ENCODE data around the gene SLC45A1.

Gene SLC45A1

DNA sequence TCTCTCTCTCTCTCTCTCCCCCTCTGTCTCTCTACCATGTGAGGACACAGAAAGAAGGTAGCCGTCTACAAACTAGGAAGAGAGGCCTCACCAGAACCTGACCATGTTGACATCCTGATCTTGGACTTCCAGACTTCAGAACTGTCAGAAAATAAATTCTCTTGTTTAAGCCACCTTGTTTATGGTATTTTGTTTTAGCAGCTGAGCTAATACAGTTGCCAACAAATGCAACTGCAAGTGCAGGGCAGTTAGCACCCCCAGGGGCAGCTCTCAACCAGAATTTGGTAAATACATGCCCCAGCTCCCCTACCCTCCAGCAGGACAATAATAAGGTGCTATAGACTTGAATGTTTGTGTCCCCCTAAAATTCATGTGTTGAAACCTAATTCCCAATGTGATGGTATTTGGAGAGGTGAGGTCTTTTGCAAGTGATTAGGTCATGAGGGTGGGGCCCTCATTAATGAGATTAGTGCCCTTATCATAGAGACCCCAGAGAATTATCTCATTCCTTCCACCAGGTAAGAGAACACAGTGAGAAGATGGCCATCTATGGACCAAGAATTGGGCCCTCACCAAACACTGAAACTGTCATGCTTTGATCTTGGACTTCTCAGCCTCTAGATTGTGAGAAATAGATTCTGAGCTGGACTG lies 6.7 kb upstream of the SLC45A1 start:
- DNase-seq = no peak

DNA sequence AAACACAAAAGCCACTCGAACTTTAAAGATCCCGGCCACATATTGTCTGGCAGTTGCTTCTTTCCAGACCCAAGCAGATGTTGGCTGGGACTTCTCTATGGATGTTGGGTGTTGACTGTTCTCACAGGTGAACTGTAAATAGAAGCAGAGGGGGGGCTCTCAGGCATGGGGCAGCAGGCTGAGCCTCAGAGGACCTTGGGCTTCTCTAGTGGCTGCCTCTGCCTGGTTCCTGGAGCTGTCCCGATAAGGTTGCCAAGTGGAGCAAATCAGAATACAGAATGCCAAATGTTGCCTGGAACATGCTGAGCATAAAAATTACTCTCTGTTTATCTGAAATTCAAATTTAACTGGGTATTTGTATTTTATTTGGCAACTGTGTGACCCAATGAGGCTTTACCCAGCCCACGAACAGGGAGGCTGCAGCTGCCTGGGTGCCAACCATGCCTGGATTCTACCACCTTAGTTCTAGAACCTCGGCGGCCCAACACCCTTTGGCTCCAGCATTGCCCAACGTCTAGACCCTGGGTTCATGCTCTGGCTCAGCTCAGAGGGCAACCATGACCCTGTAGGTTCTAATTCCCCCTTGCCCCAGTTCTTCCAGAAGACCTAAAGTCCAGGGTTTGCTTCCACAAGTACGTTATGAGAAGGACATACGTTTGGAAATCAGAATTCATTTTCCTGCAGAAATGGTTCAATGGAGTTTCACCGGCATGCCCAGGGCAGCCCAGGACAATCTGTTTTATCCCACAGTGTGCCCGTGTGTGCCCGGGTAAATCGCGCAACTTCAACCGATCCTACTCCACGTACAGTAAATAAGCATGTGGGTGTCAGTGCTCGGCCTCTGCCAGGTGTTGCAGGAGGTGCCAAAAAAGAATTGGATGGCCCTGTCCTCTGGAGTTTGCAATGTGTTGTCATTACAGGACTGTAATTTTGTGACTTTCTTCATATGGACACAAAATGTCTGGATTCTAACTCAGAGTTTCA lies 5.4 kb upstream of the SLC45A1 start:
- DNase-seq = peak in 1 of 56 donors; percentile 14

DNA sequence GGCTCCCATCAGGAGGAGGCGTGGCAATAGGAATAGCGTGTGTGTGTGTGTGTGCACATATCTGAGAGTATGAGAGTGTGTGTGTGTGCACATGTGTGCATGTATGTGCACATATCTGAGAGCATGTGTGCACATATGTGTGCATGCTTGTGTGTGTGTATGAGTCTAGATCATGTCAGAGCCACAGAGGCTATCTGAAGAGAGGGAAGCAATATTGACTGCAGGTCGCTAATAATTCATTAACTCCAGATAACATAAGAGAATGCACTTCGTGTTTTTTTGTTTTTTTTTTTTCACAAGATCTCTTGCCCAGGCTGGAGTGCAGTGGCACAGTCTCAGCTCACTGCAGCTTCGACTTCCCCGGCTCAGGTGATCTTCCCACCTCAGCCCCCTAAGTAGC lies 4.7 kb upstream of the SLC45A1 start:
- no peak for DNase-seq

GRCh38 chr1:8314346-8315280 lies 3.3 kb upstream of the SLC45A1 start:
- DNase-seq = peak in 44 of 56 donors; percentile 4 to 69 (median 36)

- no peak for DNase-seq
These were observed 2.1 kb upstream of the SLC45A1 start for GRCh38 chr1:8315573-8316475.

DNA sequence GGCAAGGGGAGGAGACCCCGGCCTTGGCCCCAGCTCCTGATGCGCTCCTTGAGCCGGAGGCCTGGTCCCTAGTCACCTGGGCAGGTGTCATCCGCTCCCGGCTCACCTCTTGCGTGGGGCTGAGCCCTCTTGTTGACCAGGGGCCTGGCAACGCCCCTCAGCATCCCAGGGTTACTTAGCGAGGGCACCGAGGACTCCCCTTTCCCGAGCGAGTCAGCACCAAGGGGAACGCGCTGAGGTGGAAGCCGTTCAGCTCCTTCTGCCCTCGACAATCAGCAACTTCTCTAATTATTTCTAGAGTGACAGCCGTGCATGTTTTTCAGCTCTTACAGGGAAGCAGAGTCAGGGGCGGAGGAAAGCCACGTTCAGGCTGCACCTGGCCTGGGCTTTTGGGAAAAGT lies 522 bp downstream of the SLC45A1 start:
- DNase-seq = peak in 1 of 56 donors; percentile 40

GRCh38 chr1:8321612-8322011 lies 3.7 kb downstream of the SLC45A1 start:
- DNase-seq = no peak

GRCh38 chr1:8323706-8324105 lies 5.8 kb downstream of the SLC45A1 start:
- DNase-seq = no peak

- DNase-seq = no peak
These were observed 6.4 kb downstream of the SLC45A1 start for GRCh38 chr1:8324176-8324810.

- DNase-seq = no peak
These were observed 7.9 kb downstream of the SLC45A1 start for GRCh38 chr1:8325771-8326170.

DNA sequence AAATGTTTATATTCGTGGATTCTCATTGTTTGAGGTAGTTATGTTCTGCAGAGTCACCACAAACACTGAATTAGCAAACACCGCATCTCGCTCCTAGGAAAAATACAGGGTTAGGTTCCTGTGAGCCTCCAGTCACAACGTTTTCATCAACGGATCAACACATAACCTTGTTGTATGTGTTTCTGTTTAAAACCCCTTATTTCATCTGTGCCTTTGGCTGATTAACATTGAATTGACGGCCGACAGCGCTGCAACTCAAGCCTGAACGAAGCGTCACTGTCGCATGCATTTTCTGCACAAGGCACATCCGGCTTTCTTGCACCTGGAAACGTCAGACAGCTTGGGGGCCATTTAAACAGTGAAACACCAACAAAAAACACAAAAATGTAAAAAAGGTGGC lies 8.4 kb downstream of the SLC45A1 start:
- no peak for DNase-seq

DNA sequence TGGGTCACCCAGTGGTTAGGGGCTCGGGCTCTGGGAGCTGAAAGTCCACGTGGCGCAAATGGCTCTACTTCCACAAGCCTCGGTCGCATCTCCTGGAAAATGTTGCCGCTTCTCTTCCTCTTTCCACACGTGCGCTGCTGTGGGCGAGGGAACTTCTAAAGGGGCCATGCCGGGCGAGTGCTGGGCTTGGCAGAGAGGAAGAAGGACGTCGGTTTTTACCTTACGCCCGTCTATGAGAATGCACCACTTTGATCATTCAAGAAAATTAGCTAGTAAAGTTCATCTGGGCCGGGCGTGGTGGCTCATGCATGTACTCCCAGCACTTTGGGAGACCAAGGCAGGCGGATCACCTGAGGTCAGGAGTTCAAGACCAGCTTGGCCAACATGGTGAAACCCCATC lies 10.4 kb downstream of the SLC45A1 start:
- DNase-seq = no peak

DNA sequence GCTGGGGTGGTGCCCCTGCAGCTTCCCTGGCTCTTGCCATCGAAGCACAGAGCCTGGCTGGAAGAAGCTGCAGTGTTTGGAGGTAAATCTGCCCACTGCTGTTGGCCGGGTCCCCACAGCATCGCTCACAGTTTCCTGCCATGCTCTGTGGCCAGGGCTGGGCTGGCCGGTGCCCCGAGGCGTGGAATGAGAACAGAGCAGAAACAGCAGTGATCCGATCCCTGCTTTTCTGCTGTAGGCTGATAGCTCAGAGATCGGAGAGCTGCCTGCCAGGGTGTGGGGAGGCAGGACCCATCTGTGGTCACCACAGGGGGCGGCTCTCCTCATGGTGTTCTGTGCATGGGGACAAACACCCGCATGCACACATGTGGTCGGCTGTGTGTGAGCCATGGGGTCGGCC lies 11.5 kb downstream of the SLC45A1 start:
- DNase-seq = no peak

DNA sequence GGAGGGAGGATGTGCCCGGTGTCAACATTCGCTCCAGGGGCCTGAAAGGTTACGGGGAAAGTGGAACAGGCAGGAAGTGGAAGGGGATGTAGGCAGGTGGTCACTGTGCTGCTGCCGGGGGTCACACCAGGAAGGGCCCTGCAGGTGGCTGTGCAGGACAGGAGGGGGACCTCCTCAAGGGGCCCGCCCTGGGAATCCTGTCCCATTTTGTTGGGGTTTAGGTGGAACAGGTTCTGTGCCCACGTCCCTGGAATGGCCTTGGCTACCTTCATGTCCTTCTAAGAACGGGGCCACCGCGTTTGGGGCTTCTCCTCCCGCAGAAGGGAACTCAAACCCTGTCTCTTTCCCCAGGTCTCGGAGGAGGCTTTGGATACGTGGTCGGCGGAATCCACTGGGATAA lies 11.9 kb downstream of the SLC45A1 start:
- no peak for DNase-seq

GRCh38 chr1:8330271-8331125 lies 12.6 kb downstream of the SLC45A1 start:
- no peak for DNase-seq

DNA sequence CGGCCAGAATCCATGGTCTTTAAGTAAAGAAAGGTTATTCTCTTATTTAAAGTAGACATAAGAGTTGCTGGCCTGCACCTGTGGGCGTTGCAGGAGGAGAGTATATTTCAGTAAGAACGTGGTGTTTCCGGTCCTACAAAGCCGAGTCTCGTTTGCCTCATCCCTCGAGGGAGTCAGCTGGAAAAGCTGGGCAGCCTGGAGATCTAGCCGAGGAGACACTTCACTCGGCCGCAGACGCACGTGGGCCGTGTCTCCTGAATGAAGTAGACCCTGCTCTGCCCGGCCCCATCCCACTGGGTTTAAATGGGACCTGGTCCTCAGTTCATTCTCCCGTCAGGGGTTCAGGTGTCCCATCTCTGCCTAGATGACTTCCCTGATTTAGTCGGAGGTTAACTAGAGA lies 14.9 kb downstream of the SLC45A1 start:
- DNase-seq = no peak

DNA sequence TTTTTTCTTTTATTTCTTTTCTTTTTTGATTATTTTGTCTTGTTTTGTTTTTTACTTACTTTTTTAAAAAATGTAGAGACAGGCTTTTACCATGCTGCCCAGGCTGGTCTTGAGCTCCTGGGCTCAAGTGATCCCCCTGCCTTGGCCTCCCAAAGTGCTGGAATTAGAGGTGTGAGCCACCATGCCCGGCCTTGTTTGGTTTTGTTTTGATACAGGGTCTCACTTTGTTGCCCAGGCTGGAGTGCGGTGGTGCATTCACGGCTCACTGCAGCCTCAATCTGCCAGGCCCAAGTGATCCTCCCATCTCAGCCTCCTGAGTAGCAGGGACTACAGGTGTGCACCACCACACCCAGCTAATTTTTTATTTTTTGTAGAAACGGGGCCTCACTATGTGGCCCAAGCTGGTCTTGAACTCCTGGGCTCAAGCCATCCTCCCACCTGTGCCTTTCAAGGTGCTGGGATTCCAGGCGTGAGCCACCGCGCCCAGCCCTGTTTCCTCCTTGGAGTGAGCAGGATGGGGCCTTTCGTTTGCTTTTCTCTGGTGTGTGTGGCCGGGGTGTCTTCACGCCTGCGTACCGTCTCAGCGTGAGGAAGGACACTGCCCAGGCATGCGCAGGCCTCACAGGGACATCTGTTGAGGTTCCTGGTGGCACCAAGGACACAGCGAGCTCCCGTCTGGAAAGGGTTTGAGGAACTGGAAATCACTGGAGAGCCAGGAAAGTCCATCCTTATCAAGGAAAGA lies 15.5 kb downstream of the SLC45A1 start:
- no peak for DNase-seq

Data from amygdala (tissue), 56 donors.